GM19043 (cell line): ENCODE data around the gene YBX2.
A peak's percentile ranks its signal among the peaks of the same experiment; 100 is the strongest.

ENCODE experiments used
- ATAC-seq: cut with Tn5 transposase; IDR thresholded peaks from one replicate; pipeline ENCODE4 v1.9.1; 2021; ENCODE audit warnings: low read depth; ENCODE audit not compliant: unreplicated experiment

Gene YBX2

DNA sequence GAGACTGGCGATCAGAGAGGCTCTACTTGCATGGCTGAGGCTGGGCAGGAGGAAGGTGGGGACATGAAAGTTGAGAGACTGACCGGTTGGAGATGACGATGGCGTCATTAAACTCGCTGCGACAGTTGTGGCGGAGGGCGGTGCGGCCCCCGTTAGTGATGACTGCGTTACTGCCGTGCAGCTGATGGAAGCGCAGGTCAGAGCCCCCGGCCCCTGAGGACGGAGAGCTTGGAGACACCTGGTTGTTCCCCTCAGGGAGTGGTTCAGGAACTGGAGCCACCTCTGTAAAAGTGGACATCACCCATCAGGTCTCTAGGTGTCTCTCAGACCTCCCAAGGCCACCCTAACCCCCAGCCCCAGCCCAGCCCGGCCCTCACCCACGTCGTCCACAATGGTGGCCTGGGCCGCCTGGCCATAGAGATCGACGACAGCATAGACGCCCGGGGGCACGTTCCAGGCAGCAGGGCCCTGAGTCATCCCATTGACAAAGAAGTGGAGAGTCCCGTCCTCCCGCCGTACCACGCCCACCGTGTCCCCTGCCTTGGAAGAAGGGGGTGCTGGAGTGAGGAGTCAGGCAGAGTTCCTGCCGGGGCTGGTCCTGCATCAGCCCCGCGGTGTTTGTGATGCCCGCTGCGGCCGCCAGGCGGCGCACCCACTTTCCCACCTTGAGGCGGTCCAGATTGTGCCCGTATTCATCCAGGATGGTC is 29.4 kb upstream of the YBX2 start:
- no peak for ATAC-seq

DNA sequence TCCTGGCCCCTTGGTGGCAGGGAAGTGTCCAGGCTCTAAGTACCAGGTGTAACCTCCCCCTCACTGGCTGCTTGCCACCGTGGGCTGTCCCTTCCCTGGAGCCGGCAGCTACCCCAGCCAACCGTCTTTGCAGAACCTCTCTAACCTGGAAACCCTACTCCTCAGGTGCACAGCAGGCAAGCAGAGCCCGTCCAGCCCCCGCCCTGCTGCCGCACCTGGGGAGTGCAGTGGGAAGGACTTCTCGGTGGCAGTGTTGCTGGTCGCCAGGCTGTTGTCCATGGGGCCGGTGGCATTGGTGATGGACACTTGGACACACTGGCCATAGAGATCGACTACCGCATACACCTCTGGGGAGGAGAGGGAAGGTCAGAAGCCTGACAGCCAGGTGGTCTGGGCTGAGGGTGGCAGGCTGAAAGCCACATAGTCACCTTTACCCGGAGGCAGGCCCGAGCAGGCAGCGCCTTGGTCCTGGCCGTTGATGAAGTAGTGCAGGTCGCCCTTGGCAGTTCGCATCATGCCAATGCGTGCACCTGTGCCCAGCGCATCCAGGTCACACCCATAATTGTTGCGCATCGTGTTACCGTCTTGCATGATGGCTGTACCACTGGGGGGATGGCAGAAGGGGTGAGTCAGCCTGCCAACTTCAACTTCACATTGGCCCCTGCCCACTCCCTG is 28.2 kb upstream of the YBX2 start:
- ATAC-seq, result no peak

DNA sequence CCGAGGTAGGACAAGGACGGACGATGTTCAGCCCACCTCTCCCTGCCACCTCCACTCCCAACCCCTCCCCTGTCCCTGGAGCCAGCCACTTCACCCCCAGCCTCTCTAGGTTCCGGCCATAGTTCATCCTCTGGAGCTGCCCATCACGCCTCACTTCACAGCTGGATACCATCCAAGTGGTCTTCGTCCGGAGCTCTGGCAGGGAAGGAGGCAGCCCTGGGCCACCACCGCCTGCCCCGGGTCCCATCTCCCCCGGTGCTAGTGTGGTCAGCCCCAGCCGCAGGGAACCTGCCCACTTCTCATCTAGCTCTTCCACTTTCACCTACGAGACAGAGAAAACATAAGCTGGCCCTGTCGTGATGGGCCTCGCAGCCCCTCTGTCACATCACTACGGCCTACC is 27.0 kb upstream of the YBX2 start:
- no peak for ATAC-seq

DNA sequence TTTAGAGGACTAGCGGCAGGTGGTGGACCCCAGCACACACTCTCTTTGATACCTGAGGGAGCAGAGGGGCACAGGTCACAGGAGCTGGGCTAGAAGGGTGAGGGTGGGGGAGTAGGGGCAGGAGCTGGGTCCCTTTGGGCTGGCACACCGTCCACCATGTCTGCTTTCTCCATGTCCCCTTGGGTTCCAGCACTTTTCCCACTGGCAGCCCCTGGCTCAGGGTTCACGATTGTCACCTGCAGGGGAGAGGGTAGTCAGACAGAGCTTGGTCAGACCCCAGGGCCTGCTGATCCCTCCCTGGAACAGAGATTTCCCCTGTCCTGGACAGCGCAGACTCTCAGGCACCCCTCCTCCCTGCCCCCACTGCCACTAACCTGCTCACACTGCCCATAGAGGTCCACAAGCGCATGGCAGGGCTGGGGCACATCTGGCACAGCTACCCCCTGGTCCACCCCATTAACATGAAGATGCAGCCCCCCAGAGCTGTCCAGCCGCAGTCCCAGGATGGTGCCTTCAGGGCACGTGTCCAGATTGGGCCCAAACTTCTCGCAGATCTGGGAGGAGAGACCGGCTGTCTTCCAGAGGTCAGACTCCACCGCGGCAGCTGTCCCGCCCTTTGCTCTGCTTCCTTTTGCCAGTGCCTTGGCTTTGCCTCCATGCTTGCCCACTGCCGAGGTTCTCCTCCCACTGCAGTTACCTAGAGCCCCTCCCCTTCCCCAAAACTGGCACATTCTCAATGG is 23.9 kb upstream of the YBX2 start:
- no peak for ATAC-seq

DNA sequence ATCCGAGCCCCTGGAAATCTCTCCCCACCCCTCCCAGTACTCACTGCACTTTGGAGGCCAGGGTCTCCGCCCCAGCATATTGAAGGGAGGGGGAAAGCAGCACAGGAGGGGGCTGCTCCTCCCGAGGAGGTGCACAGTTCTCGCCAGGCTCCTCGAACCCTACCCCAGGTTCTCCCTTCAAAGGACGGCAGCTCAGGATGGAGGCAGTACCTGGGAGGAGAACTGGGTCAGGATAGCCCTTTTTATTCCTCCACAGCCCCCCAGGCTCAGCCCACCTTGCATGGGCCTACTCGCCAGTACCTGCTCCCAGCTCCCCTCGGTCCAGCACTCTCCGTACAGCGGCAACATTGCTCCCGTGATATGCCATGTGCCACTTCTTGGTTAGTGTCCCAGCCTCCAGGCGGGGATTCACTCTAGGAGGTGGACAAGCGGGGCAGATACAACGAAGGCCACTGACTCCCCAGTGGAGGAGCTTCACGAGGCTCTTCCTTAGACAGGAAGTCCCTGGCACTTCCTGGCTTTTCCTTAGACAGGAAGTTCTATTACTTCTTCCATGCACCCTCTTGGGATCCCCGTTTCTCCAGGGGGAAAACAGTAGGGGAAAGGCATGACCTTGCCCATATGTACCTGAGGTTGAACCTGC is 22.8 kb upstream of the YBX2 start:
- no peak for ATAC-seq

DNA sequence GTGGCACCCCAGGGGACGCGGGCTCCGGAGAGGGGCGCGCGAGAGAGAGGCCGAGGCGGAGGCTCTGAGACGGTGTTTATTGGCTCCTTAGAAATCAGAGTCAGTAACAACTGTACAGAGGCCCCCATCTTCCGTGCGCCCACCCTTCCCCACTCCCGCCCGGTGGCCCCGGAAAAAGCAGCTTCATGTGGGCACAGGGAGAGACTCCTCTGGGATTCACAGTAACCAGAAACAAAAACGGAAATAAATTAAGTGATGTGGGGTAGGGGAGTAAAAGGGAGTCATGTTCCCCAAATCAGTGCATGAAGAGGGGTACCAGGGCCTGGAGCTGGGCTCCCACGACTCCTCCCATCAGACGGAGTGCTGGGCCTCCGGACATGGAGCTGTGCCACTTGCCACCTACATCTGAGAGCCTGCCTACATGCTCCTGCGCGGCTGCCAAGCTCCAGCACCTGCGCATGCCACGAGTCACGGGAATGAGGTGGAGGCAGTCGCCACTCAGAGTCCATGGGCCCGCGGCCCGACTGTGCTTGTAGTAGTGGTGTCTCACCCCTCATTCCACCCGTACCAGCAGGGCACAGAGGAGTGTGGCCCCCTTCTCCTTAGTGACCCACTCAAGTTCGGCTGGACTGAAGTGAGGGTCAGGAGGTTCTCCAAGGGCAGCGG is 21.3 kb upstream of the YBX2 start:
- no peak for ATAC-seq

DNA sequence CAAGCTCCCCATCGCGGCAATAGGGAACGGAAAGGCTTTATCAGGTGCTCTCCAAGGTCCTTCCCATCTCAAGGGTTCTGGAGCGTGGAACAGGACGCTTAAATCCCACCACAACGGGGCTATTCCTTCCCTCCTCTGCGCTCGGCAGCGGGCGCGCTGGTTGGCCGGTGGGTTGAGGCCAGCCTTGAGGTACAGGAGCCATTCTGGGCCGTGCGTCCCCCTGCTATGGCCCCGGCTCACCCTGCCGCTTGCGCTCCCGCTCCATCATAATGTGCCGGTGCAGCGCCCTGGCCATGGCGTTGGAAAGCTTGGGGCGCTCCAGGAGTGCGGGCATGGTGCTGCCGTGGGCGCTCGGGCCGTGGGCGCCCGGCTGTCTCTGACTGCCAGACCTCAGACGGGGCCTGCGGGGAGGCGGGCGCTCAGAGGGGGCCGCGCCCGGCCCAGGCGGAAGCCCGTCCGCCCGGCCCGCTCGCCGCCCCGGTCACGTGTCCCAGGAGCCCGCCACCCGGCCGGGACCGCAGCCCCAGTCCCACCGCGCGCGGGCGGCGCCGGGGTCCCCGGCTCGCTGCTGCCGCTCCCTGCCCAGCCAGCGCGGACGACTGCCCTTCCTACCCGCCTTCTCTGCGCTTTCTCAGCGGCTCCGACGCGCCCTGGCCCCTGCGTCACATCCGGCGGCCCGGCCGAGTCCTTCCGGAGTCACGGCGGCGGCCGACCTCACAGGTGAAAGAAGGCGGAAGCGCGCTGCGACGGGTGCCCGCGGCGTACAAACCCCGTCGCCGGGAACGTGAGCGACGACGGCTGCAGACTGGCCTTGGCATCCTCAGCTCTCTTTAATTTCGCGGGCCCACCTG is 20.5 kb upstream of the YBX2 start, which contains the start of gene GPS2:
TSS of gene GPS2 (minus strand) at position 642 of the 851 bp plus-strand sequence. CDS start at position 334, 308 bp downstream.
- ATAC-seq, result peak; percentile 69

DNA sequence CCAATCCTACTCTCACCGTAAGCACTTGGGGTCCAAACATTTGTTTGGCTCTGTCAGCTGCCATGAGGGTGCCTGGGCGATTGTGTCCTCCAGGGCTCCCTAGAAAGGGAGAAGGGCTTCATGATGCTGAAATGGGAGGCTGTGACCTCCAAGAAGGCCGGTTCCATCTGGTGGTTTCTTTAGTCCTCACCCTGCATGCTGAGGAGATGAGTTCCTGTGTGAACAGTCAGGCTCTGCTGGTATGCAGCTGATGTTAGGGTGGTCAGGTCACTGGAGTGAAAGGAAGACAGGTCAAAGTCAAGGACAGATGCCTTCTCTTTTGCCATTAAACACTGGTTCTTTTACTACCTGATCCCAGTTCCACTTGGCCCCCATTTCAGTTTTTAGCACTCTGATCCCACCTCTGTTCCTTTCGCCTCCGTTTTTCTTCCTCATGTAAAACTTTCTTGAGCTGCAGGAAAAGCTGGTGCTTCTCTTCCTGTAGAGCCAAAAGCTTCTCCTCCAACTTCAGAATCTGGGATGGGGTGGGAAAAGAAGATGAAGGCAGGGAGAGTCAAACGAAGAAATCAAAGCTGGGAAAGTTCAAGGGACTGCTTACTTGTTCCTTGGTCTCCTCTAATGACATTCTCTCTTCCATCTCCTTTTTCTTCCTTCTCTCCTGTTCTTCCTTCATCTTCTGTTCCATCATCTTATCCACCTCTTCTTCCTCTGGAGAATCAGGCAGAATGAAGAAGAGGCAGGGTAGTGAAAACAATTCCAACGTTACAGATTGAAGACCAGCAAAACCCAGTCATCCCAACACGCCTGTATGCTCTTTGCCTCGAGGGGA is 19.7 kb upstream of the YBX2 start:
- ATAC-seq, result no peak

DNA sequence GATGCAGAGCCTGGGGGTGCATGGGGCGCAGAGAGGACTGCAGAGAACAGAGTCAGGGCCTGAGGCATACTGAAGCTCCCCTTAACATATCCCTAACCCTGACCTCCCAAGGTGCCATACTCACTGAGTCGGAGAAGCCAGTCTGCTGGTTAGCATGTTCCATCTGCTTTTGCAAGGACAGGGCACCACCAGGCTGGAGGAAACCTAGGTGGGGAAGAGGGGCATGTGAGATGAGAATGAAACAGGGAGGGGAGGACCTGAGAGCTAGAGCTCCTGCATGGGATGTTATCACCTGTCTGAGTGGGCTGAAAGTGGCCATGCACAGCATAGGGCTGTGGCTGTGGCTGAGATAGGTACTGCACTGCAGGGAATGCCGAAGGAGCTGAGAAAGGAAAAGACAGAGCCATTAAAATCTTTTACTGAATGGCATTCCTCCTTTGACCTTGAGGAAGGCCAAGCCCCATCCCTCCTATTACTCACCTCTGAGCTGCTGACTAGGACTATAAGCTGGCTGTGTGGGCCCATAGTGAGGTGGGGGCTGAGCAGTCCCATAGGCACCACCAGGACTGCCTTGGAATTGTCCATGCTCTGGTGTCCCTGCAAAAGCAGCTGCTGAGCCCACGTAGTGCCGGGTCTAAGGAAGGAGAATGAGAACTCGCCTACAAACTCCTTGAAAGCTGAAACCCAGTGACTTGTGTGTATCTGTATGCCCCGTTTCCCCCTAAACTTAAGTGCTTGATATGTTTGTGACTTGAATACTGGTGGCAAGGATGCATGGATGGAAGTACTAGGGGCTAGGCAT is 18.9 kb upstream of the YBX2 start:
- no peak for ATAC-seq

DNA sequence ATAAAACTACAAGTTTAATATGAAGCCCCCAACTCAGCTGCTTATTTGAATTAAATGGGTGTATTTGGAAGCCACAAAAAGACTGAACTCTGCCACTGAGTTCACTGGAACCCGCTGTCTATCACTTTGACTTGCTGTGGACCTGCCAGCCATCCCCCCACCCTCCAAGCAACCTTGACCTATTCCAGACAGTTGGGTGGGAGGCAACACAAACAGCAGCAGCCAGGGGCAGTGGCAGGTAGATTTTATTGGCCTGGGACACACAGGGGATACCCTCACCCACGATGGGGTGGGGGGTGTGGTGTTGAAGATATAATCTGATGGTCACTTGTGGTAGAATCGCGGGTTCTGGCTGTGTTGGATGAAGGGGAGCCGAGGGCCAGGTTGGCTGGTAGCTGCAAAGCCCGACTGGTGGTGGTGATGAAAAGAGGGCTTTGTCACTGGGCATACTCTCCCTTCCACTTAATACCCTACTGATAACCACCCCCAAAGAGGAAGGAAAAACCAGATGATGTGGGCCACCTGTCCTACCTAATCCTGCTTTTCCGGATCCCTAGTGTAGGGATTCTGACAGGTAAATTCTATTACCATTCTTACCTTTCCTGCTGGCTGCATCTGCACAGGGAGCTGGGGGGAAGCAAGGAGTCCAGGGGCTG is 18.1 kb upstream of the YBX2 start:
- no peak for ATAC-seq

DNA sequence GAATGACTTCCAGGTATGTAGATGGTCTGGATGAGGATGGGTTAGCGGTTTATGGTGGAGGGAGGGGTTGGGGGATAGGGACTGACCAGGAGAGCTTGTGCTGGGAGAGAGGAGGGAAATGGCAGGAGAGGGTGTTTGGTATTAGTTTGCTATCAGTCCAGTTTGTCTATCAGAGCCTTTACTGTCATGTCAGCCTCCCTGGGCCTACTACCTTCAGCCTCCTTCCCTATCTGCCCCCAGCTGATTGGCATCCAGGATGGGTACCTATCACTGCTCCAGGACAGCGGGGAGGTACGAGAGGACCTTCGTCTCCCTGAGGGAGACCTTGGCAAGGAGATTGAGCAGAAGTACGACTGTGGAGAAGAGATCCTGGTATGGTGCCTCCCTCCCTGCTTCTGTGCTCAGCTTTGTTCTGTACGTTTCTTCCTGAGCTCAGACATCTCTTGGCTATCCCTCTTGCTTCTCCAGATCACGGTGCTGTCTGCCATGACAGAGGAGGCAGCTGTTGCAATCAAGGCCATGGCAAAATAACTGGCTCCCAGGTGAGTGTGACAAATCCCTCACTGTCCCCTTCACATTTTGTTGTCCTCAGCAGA is 16.8 kb upstream of the YBX2 start:
- ATAC-seq, result no peak

DNA sequence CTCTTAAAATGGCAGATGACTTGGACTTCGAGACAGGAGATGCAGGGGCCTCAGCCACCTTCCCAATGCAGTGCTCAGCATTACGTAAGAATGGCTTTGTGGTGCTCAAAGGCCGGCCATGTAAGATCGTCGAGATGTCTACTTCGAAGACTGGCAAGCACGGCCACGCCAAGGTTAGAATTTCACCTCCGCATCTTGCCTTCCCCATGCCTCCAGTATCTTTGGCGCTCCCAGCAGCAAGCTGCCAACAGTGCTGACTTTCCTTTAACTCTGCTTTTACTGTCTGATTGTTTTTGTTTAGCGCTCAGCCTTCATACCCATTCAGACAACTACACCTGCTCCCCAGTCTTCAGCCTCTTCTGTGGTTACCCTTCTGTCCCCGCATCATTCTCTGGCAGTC is 15.2 kb upstream of the YBX2 start:
- ATAC-seq, result no peak

DNA sequence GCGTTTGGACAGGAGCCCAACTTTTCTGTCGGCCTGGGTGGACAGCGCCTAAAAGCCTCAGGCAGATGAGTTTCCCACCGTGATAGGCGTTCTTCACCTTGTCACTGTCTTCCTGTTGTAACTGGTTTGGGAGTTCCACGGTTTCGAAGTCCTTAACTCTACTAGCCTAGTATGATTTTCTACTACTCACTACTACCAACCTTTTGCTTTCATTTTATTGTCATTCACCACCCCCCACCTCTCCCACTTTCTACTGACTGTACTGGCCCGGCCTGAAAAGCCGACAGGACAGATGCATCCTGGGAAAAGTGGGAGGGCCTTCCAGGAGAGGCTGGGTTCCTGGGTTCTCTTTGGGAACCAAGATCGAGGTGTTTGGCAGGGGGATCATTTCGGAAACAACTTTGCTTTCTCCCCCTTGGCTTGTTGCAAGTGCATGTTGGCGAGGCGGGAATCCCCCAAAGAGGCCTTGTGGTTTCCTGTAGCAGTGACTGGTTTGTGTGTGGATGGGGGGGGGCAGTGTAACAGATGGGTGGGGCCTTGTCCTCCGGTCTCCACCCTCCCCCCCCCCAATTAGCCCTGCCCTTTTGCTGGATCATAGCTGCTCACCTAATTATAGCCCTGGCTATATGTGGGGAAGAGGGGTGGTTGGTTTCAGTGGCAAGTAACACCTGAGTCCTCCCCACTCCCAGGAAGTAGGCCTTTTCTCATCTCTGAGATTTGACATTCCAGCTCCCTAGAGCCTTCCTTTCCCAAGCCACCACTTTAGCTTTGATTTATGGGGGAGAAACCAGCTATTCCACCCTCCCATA is 14.4 kb upstream of the YBX2 start:
- no peak for ATAC-seq

DNA sequence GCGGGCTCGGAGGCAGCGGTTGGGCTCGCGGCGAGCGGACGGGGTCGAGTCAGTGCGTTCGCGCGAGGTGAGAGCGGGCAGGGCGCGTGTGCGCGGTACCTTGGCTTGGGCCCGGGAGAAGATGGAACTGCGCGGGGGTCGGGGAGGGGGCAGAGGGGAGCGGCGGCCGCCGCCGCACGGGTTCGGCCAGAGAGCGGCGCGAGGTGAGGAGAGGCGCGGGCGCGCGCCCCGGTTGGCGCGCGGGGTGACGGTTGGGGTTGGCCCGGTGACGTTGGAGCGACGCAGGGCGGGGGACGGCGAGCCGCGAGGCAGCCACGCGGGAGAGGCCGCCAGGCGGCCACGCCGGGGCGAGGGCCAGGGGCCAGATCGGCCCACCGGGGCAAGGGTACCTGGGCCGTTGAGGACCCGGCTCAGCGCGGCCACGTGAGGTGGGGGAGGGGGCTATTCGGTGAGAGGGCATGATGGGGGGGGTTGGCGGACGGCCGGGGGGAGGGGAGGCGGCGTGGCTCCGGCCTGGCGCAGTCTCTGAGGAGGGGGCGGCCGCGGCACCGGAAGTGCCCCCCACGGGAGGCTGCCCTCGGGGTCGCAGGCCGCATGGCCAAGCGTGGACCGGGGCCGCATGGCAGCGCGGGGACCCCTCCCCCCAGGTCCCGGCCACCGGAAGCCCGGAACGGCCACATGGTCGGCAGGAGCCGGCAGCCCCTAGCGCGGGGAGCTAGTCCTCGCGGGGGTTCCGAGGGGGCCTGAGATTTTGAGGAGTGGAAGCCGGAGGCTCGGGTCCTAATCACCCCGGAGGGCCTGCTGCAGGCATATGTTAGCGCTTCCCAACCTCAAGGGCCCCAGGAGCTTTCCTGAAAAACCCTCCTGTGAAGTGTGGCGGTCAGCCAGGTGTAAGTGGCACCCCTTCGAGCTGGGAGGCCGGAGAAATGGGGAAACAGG is 13.5 kb upstream of the YBX2 start:
- no peak for ATAC-seq
